ENCODE measurements around the gene NDUFB8. TPM values are rescaled to one million over a fixed set of nuclear protein-coding genes. Genes with fewer than 3 reads are reported as not detected.

NDUFB8 gene
- total and polyA plus RNA-seq, 8 donors = 35.5 to 156 (median 58.6) TPM

DNA sequence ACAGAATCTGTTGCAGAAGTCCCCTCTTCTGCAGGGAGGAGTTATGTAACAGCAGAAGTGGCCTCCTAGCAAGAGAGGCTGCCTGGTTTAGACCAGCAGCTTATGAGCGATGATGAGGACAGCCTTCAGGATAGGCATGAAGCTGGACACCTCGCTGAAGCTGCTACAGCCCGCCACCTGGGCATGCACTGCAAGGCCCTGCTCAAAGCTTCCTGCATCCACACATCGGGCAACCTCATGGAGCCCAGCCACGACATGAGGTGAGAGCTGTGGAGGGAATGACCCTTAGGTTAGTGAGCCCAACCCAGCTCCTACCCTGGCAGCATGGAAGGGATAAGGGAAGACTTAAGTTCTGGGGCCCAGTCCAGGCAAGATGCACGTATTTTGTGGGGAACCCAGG, 42.1 kb downstream of the NDUFB8 start:
- H3K4me3 ChIP-seq = no peak overlapping the region
- H3K9me3 ChIP-seq = no peaks in the 10 kb centered on the region
- ATAC-seq = no peak
- DNase-seq = no peak
- H3K27me3 ChIP-seq = no peaks in the 10 kb centered on the region
- peaks cover 0 to 6% (median 0%) of the 10 kb centered on the region in 3 donors for H3K4me1 ChIP-seq
- intact Hi-C loops (cut with DNase I) = no loop called here
- H3K27ac ChIP-seq = no peak overlapping the region
- FAIRE-seq = no peak
- TF ChIP-seq, protein P1, sequence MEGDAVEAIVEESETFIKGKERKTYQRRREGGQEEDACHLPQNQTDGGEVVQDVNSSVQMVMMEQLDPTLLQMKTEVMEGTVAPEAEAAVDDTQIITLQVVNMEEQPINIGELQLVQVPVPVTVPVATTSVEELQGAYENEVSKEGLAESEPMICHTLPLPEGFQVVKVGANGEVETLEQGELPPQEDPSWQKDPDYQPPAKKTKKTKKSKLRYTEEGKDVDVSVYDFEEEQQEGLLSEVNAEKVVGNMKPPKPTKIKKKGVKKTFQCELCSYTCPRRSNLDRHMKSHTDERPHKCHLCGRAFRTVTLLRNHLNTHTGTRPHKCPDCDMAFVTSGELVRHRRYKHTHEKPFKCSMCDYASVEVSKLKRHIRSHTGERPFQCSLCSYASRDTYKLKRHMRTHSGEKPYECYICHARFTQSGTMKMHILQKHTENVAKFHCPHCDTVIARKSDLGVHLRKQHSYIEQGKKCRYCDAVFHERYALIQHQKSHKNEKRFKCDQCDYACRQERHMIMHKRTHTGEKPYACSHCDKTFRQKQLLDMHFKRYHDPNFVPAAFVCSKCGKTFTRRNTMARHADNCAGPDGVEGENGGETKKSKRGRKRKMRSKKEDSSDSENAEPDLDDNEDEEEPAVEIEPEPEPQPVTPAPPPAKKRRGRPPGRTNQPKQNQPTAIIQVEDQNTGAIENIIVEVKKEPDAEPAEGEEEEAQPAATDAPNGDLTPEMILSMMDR (IDR thresholded peaks at IDR 0.05) = no peak
- 84 to 88% methylated on average over 6 of the region's 6 CpGs for WGBS, 2 donors
- no peaks in the 10 kb centered on the region for H3K36me3 ChIP-seq

- Histone ChIP-seq H3K4me3 (no peak overlapping the region), H3K36me3 (no peaks in the 10 kb centered on the region), H3K4me1 (peaks cover 0 to 9% (median 0%) of the 10 kb centered on the region in 3 donors), H3K27ac (no peak overlapping the region), H3K27me3 (no peaks in the 10 kb centered on the region), H3K9me3 (no peaks in the 10 kb centered on the region)
- DNase-seq (no peak), FAIRE-seq (no peak), ATAC-seq (no peak)
- TF ChIP-seq, protein P1 (IDR thresholded peaks at IDR 0.05) = no peak
- intact Hi-C loops (cut with DNase I) = no loop called here
- WGBS, 2 donors = 91 to 95% methylated on average over 10 of the region's 10 CpGs
Measured at GRCh38 chr10:100485801-100486495, 43.7 kb downstream of the NDUFB8 start.

DNA sequence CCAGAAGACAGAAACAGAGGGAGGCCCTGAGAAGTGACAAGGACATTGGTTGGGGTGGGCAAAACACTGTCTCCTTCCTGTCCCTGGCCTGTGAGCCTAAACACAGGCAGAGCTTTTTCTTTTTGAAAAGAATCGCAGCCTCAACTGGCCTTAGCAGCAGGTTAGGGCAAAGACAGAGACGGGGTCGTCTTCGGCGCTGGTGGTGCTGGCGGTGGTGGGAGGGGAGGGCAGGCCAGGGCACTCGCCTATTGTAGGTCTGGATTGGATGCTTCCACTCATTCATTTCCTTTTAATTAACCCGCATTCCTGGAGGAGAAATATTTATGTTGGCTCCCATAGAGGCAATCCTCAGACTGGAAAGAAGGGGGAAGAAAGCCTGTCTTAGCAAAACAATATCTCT, 44.3 kb downstream of the NDUFB8 start:
- ATAC-seq = no peak
- DNase-seq = no peak
- intact Hi-C loops (cut with DNase I) = no loop called here
- Histone ChIP-seq H3K4me1 (peaks cover 0 to 9% (median 0%) of the 10 kb centered on the region in 3 donors), H3K27ac (no peak overlapping the region), H3K36me3 (no peaks in the 10 kb centered on the region), H3K27me3 (no peaks in the 10 kb centered on the region), H3K4me3 (no peak overlapping the region), H3K9me3 (no peaks in the 10 kb centered on the region)
- TF ChIP-seq, protein P1 (IDR thresholded peaks at IDR 0.05) = no peak
- no peak for FAIRE-seq
- WGBS, 2 donors = 80 to 87% methylated on average over 8 of the region's 8 CpGs

- Histone ChIP-seq H3K4me1 (peaks cover 0 to 9% (median 0%) of the 10 kb centered on the region in 3 donors), H3K27ac (no peak overlapping the region), H3K9me3 (no peaks in the 10 kb centered on the region), H3K4me3 (no peak overlapping the region), H3K36me3 (no peaks in the 10 kb centered on the region), H3K27me3 (no peaks in the 10 kb centered on the region)
- ATAC-seq (no peak), FAIRE-seq (no peak), DNase-seq (no peak)
- intact Hi-C loops (cut with DNase I) = no loop called here
- WGBS, 2 donors = 82% methylated on average over 5 of the region's 5 CpGs
- TF ChIP-seq, protein P1 (IDR thresholded peaks at IDR 0.05) = no peak
Measured at GRCh38 chr10:100483876-100484666, 45.6 kb downstream of the NDUFB8 start.

GRCh38 chr10:100482834-100483185, 46.9 kb downstream of the NDUFB8 start:
- H3K4me3 ChIP-seq = peak overlapping the region; percentile 20 to 67 (median 36)
- DNase-seq (no peak), ATAC-seq (peak; percentile 4 to 10 (median 5)), FAIRE-seq (no peak)
- WGBS, 2 donors = 13 to 19% methylated on average over 5 of the region's 5 CpGs
- TF ChIP-seq, protein P1 (IDR thresholded peaks at IDR 0.05) = peak in 1 of 4 donors; percentile 1
- intact Hi-C loops (cut with DNase I) = no loop called here
- no peaks in the 10 kb centered on the region for H3K36me3 ChIP-seq
- no peaks in the 10 kb centered on the region for H3K27me3 ChIP-seq
- H3K9me3 ChIP-seq = no peaks in the 10 kb centered on the region
- H3K27ac ChIP-seq = peak overlapping the region; percentile 58 to 66 (median 64)
- H3K4me1 ChIP-seq = peaks cover 0 to 9% (median 0%) of the 10 kb centered on the region in 3 donors
